NT2/D1 (cell line): ENCODE measurements around the gene DOCK10.

Experiments
- SUZ12 ChIP-seq: IDR thresholded peaks from 2 replicates; pipeline ENCODE4 v1.6.1; 2011; ENCODE audit not compliant: insufficient read length, insufficient read depth; ENCODE audit errors: extremely low read depth
- YY1 ChIP-seq: IDR thresholded peaks from 2 replicates; pipeline ENCODE4 v1.6.1; 2011; ENCODE audit not compliant: insufficient read length, insufficient read depth
- ZNF274 ChIP-seq: IDR thresholded peaks from 2 replicates; pipeline ENCODE4 v1.6.1; 2011; ENCODE audit warnings: mild to moderate bottlenecking, low read depth, low read length

- TF ChIP-seq YY1 (no peak), SUZ12 (no peak), ZNF274 (no peak)
These were observed 87.3 kb downstream of the DOCK10 start for GRCh38 chr2:224954980-224955379.
